Sciatic nerve (tissue), 2 donors: ENCODE results near the gene FASN. TPM values are rescaled to one million over a fixed set of nuclear protein-coding genes. Genes with fewer than 3 reads are reported as not detected.
"Not testable (repeated sequence)": the region's sequence is repeated elsewhere in the genome, so short reads cannot be mapped to it uniquely, and the experiment has no call there.

Experiments used
- ATAC-seq: fragments of 200-7000 bp; cut with Tn5 transposase; one replicate; pipeline ENCODE4 v1.9.1; 2020; ENCODE audit warnings: mild to moderate bottlenecking, moderate library complexity
- DNase-seq: peaks from one replicate; pipeline ENCODE4 v3.0.0-alpha.2; 2020; ENCODE audit warnings: low spot score
- intact Hi-C: fragments of 100-400 bp; cut with DNase I; formaldehyde crosslinking; loops from one replicate; pipeline ENCODE4 v1.14.2; 2022
- total RNA-seq: library from RNA; stranded (reverse); fragmentation: NEBNext Ultra II Directional; extraction: Animal tissue kit (Norgen Biotek cat#: 25700); gene quantifications from one replicate; pipeline ENCODE4 v1.2.1, GENCODE V29; 2021
- donor health status: DM: no; HTN: no; CAD: no.
- donor health status: DM: no; HTN: no; CAD: no.

FASN gene
- total RNA-seq = 280 TPM

- DNase-seq = peak; percentile 97
- intact Hi-C loops = no loop called here
- peak; percentile 72 for ATAC-seq
These were observed at the start of gene FASN for GRCh38 chr17:82098169-82098938. Gene FASN, minus strand, starts transcription at chr17:82098236. Its CDS starts 1,791 bp downstream, at chr17:82096445.

- DNase-seq = no peak
- ATAC-seq = no peak
- intact Hi-C loops = no loop called here
These were observed 48.9 kb upstream of the FASN start for GRCh38 chr17:82146663-82147654.

DNA sequence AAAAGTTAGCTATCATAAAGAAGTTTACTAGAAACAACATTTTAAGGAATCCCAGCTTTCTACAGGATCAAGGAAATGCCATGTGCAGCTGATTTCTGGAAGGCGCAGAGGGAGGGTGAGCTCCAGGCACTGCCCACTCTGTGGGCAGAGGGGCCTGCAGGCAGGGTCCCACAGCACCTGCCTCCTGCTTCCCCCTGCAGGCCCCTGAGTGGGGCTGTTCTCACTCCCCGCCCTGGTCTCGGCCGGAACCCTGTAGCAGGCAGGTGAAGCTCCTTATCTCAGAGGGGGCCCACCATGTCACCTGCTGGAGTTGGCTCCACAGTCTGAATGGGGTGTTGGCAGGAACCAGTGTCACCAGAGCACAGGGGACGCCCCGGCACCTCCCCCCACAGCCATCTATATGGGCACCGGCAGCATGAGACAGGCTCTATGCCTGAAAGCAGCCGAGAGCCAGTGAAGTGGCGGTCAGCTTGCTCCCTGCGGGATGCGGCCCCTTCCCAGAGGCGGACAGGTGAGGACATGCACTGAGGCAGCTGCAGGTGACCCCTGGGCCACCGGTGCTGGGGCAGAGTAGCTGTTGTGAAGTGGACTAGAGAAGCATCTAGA is 47.6 kb upstream of the FASN start:
- DNase-seq (no peak), ATAC-seq (no peak)
- intact Hi-C loops = no loop called here

GRCh38 chr17:82143333-82143732 is 45.3 kb upstream of the FASN start:
- ATAC-seq (no peak), DNase-seq (no peak)
- intact Hi-C loops = no loop called here

- ATAC-seq, intact Hi-C loops: not testable (repeated sequence)
These were observed 41.9 kb upstream of the FASN start for GRCh38 chr17:82139961-82140360.

GRCh38 chr17:82138511-82138992 is 40.5 kb upstream of the FASN start:
- ATAC-seq = no peak
- intact Hi-C loops = no loop called here
- no peak for DNase-seq

More at GRCh38 chr17:82139961-82140360, 41.9 kb upstream of the FASN start:
- not testable (repeated sequence) for DNase-seq

GRCh38 chr17:82134101-82134500 is 36.1 kb upstream of the FASN start:
- no peak for DNase-seq
- ATAC-seq = peak; percentile 89
- intact Hi-C loops = no loop called here

GRCh38 chr17:82133166-82133953 is 35.3 kb upstream of the FASN start:
- ATAC-seq = peak; percentile 87
- intact Hi-C loops, DNase-seq: not testable (repeated sequence)

DNA sequence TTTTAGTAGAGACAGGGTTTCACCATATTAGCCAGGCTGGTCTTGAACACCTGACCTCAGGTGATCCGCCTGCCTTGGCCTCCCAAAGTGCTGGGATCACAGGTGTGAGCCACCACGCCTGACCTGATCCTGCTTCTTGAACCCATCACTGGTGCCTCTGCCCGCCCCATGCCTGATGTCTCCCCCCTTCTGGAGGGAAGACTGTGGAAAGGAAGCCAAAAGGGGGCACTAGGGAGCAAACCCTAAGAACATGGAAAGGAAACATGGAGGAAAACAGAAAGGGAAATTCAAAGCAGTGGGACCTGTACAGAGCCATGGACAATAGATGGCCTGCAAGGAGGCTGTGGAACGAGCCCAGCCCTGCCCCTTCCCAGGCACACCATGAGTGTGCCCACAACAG is 31.1 kb upstream of the FASN start:
- no peak for ATAC-seq
- intact Hi-C loops = no loop called here
- no peak for DNase-seq

- intact Hi-C loops = no loop called here
- DNase-seq (no peak), ATAC-seq (no peak)
These were observed 30.3 kb upstream of the FASN start for GRCh38 chr17:82128287-82128686.

DNA sequence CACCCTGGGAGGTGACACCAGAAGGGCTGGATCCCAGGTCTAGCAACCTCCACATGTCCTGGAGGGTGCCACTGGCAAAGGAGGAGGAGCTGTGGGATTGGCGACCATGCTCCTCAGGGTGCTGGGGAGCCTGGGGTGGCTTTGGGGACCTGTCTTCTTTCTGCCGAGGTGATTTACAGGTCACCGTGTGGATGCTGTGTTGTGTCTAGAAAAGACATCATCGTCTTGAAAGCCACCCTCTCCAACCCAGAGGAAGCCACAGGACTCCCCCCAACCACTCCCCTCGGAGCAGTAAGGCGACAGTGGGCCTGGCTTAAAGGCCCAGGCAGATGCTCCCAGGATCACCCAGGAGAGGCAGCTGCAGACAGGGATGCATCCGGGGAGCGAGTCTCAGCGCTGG is 29.7 kb upstream of the FASN start:
- intact Hi-C loops = no loop called here
- no peak for ATAC-seq
- no peak for DNase-seq

DNA sequence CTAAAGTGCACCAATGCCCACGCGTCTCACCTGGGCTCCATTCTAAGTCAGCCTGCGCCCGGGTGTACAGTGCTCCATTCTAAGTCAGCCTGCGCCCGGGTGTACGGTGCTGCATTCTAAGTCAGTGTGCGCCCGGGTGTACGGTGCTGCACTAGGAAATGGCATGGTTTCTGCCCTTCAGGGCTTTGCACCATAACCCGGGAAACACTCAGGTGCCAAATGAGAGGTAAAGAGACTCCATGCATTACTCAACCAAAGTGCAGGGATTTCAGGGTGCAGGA is 29.2 kb upstream of the FASN start:
- DNase-seq (no peak), ATAC-seq (no peak)
- intact Hi-C loops = no loop called here

- DNase-seq = no peak
- no peak for ATAC-seq
- intact Hi-C loops = no loop called here
These were observed 28.7 kb upstream of the FASN start for GRCh38 chr17:82126556-82127314.

GRCh38 chr17:82124101-82124500 is 26.1 kb upstream of the FASN start:
- ATAC-seq (no peak), DNase-seq (no peak)
- intact Hi-C loops = no loop called here

DNA sequence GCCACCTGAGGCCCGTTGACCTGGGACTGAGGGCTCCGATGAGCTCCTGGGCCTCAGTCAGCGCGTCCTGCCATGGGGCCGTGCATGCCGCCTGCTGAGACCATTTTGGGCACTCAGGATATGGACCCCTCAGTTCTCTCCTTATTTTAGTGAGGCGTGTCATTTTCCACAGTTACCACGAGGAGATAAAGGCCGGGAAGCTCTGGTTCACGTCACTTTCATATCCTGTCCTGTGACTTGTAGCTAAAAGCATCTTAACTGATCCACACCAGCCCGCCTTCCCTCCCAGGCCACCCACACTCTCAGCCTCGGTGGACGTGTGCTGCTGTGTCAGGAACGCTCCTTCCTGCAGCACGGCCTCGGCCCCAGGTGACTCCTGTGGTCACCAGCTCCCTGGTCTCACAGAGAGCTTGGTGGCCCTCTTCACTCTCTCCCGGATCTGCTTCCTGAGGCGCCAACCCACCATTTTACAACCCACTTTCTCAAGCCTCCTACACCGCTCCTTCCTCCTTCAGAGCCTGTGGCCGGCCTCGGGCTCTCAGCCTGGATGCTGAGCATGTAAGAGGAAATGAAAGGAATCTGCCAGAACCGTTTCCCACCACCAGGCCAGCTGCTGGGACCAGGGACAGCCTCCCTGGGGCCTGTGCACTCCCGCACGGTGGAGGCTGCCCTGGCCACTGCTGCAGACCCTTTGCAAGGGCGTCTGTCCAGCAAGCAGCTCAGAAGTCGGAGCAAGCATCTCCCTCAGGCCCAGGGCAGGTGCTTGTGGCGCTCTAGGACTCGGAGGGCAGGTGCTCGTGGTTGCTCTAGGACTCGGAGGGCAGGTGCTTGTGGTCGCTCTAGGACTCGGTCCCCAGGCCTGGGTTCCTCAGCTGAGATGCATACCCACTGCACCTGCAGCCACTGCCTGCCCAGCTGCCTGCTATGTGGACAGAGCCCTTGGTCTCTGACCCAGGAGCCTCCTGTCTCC is 23.9 kb upstream of the FASN start:
- intact Hi-C loops = no loop called here
- no peak for DNase-seq
- ATAC-seq = peak; percentile 48

- no peak for DNase-seq
- ATAC-seq = no peak
- intact Hi-C loops = no loop called here
These were observed 23.2 kb upstream of the FASN start for GRCh38 chr17:82121246-82121645.

- no peak for ATAC-seq
- intact Hi-C loops = no loop called here
- DNase-seq = no peak
These were observed 22.1 kb upstream of the FASN start for GRCh38 chr17:82120148-82120547.
